ENCODE measurements around the gene P2RX6. TPM values are rescaled to one million over a fixed set of nuclear protein-coding genes. Genes with fewer than 3 reads are reported as not detected.

Gene P2RX6
- polyA plus RNA-seq, 1 donor (not counting 4 experiments of a cell fraction or from before 2014, with no cell fraction given), result 0.87 TPM

DNA sequence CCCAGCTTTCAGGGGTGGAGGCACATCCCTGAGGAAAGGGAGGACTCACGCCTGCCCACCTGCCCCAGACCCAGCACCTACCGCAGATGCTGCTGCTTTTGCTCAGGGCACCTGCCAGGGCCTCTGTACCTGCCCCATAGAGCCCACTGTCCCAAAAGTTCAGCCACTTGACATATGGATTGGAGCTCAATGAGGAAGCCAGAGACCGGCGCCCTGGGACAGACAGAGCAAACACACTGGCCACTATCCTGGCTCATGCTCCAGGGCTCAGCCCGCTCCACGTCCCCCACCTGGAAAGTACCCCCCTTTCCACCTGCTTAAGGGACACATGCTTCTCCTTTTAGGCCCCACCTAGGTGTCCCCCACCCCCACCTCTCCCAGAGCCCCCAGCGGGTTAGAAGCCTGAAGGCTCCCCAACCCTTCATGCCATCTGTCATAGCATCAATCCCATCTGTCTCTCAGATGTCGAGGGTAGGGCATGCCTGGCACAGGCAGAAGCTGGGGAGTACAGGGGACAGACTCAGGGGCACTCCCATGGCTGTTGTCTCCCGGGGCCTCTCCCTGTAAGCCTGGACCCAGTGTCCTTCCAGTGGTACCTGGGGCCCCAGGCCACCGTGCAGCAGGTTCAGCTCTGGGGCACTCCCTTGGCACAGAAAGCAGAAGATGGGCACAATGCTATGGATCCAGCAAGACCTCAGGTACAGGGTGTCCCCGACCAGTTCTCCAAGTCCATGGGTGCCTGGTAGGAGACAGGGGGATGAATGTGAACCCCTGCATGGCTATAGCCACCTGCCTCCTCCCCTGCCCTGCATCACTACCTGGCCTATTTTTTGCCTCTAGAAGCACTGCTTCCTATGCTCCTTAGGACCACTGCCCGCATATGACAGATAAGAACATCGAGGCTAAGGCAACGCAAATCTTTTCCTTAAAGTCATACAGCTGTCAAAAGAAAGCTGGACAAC lies 2.2 kb upstream of the P2RX6 start:
- FAIRE-seq, result no peak
- H2AFZ ChIP-seq (ENCODE audit: control insufficient read depth, low read length), result no peak overlapping the region
- dilution Hi-C loops (cut with MboI; ENCODE audit: extremely low pct_ligation_motif_present, low sequenced_read_pairs), result no loop called here

GRCh38 chr22:21013657-21014201 lies 1.2 kb upstream of the P2RX6 start:
- Histone ChIP-seq H3K4me3 (ENCODE audit: control insufficient read depth in 2 of 3, extremely low read depth in 1 of 3, insufficient read depth in 2 of 3, low read depth in 1 of 3, low read length in 3 of 3) (peak overlapping the region; percentile 52 to 67 (median 61)), H3K36me3 (ENCODE audit: control insufficient read depth in 2 of 2, extremely low read depth in 1 of 2, insufficient read depth in 2 of 2, low read length in 2 of 2) (peaks cover 0 to under 1% of the 10 kb centered on the region in 2 experiments), H3K4me1 (ENCODE audit: control insufficient read depth, extremely low read depth, insufficient read depth, low read length) (peaks cover 23% of the 10 kb centered on the region), H3K9me1 (ENCODE audit: control insufficient read depth, extremely low read depth, insufficient read depth, low read length) (no peaks in the 10 kb centered on the region), H3K27ac (ENCODE audit: control insufficient read depth, insufficient read depth, low read length) (peak overlapping the region; percentile 49), H3K4me2 (ENCODE audit: control insufficient read depth, extremely low read depth, insufficient read depth, low read depth, low read length) (peak overlapping the region; percentile 91), H2AFZ (ENCODE audit: control insufficient read depth, low read length) (peak overlapping the region; percentile 83), H3K9me3 (ENCODE audit: control insufficient read depth, low read depth, low read length) (no peaks in the 10 kb centered on the region), H3K79me2 (ENCODE audit: control insufficient read depth, insufficient read depth, low read length) (no peaks in the 10 kb centered on the region), H4K20me1 (ENCODE audit: control insufficient read depth, extremely low read depth, insufficient read depth, low read length) (no peaks in the 10 kb centered on the region), H3K9ac (ENCODE audit: control insufficient read depth, extremely low read depth, insufficient read depth, low read length) (peak overlapping the region; percentile 61), H3K27me3 (ENCODE audit: control insufficient read depth, extremely low read depth, insufficient read depth, low read length) (no peaks in the 10 kb centered on the region)
- TF ChIP-seq CTCF (optimal IDR thresholded peaks at IDR 0.05 in 1 of 3, IDR thresholded peaks at IDR 0.05 in 1 of 3, conservative IDR thresholded peaks at IDR 0.05 in 1 of 3; ENCODE audit: extremely low read depth in 1 of 3, insufficient read depth in 2 of 3, low read length in 3 of 3) (no peak), EZH2 (IDR thresholded peaks at IDR 0.05; ENCODE audit: low read length) (no peak)
- no peak for FAIRE-seq
- dilution Hi-C loops (cut with MboI; ENCODE audit: extremely low pct_ligation_motif_present, low sequenced_read_pairs), result no loop called here
- DNase-seq (ENCODE audit: low read depth, low spot score), result no peak

More for the DNA sequence above, 2.2 kb upstream of the P2RX6 start:
- TF ChIP-seq EZH2 (IDR thresholded peaks at IDR 0.05; ENCODE audit: low read length) (no peak), CTCF (optimal IDR thresholded peaks at IDR 0.05 in 1 of 3, IDR thresholded peaks at IDR 0.05 in 1 of 3, conservative IDR thresholded peaks at IDR 0.05 in 1 of 3; ENCODE audit: extremely low read depth in 1 of 3, insufficient read depth in 2 of 3, low read length in 3 of 3) (no peak)
- peaks cover 23% of the 10 kb centered on the region for H3K4me1 ChIP-seq (ENCODE audit: control insufficient read depth, extremely low read depth, insufficient read depth, low read length)
- no peak overlapping the region for H3K4me3 ChIP-seq (ENCODE audit: control insufficient read depth in 2 of 3, extremely low read depth in 1 of 3, insufficient read depth in 2 of 3, low read depth in 1 of 3, low read length in 3 of 3)
- no peak for DNase-seq (ENCODE audit: low read depth, low spot score)
- H3K79me2 ChIP-seq (ENCODE audit: control insufficient read depth, insufficient read depth, low read length), result no peaks in the 10 kb centered on the region
- H3K36me3 ChIP-seq (ENCODE audit: control insufficient read depth in 2 of 2, extremely low read depth in 1 of 2, insufficient read depth in 2 of 2, low read length in 2 of 2), result peaks cover 0 to 1% of the 10 kb centered on the region in 2 experiments
- H3K27me3 ChIP-seq (ENCODE audit: control insufficient read depth, extremely low read depth, insufficient read depth, low read length), result no peaks in the 10 kb centered on the region
- peak overlapping the region; percentile 91 for H3K4me2 ChIP-seq (ENCODE audit: control insufficient read depth, extremely low read depth, insufficient read depth, low read depth, low read length)
- H3K9me1 ChIP-seq (ENCODE audit: control insufficient read depth, extremely low read depth, insufficient read depth, low read length), result no peaks in the 10 kb centered on the region
- no peaks in the 10 kb centered on the region for H3K9me3 ChIP-seq (ENCODE audit: control insufficient read depth, low read depth, low read length)
- no peak overlapping the region for H3K9ac ChIP-seq (ENCODE audit: control insufficient read depth, extremely low read depth, insufficient read depth, low read length)
- no peak overlapping the region for H3K27ac ChIP-seq (ENCODE audit: control insufficient read depth, insufficient read depth, low read length)
- no peaks in the 10 kb centered on the region for H4K20me1 ChIP-seq (ENCODE audit: control insufficient read depth, extremely low read depth, insufficient read depth, low read length)
